HEK293 (cell line): ENCODE results near the gene ASCL5.

Experiments used
- SCRT2 ChIP-seq: fragments of 450-650 bp; formaldehyde crosslinking; IDR thresholded peaks from 2 replicates; pipeline ENCODE4 v1.5.1; 2016; ENCODE audit warnings: missing biosample characterization, missing genetic modification characterization
- SP2 ChIP-seq: fragments of 450-650 bp; formaldehyde crosslinking; IDR thresholded peaks from 2 replicates; pipeline ENCODE4 v1.5.1; 2016; ENCODE audit warnings: missing biosample characterization, missing genetic modification characterization
- ZNF132 ChIP-seq: fragments of 450-650 bp; formaldehyde crosslinking; IDR thresholded peaks from 2 replicates; pipeline ENCODE4 v1.5.1; 2017; ENCODE audit warnings: missing biosample characterization, missing genetic modification characterization, borderline replicate concordance
- ZNF211 ChIP-seq: fragments of 450-650 bp; formaldehyde crosslinking; IDR thresholded peaks from 2 replicates; pipeline ENCODE4 v1.5.1; 2016; ENCODE audit warnings: low read depth, missing biosample characterization, missing genetic modification characterization
- ZNF529 ChIP-seq: fragments of 450-650 bp; formaldehyde crosslinking; IDR thresholded peaks from 2 replicates; pipeline ENCODE4 v1.5.1; 2017; ENCODE audit warnings: missing genetic modification characterization, missing biosample characterization; ENCODE audit not compliant: insufficient replicate concordance
- ZNF558 ChIP-seq: fragments of 450-650 bp; formaldehyde crosslinking; IDR thresholded peaks from 2 replicates; pipeline ENCODE4 v1.5.1; 2016; ENCODE audit warnings: missing biosample characterization, missing genetic modification characterization
- ZNF571 ChIP-seq: fragments of 450-650 bp; formaldehyde crosslinking; IDR thresholded peaks from 2 replicates; pipeline ENCODE4 v1.5.0; 2017; ENCODE audit warnings: missing biosample characterization, missing genetic modification characterization
- ZNF654 ChIP-seq: fragments of 450-650 bp; formaldehyde crosslinking; IDR thresholded peaks from 2 replicates; pipeline ENCODE4 v1.5.1; 2016; ENCODE audit warnings: low read depth, missing biosample characterization, missing genetic modification characterization
- TF ChIP-seq, protein P1 (sequence below): fragments of 450-650 bp; formaldehyde crosslinking; IDR thresholded peaks from 2 replicates; pipeline ENCODE4 v1.5.1; 2017; ENCODE audit warnings: missing biosample characterization, missing genetic modification characterization
- TF ChIP-seq, protein P2 (sequence below): fragments of 450-650 bp; formaldehyde crosslinking; IDR thresholded peaks from 2 replicates; pipeline ENCODE4 v1.5.1; 2016; ENCODE audit warnings: missing biosample characterization, missing genetic modification characterization
- TF ChIP-seq, protein P3 (sequence below): fragments of 450-650 bp; formaldehyde crosslinking; IDR thresholded peaks from 2 replicates; pipeline ENCODE4 v1.5.1; 2016; ENCODE audit warnings: missing biosample characterization, missing genetic modification characterization, low read depth
- TF ChIP-seq, protein P4 (sequence below): fragments of 450-650 bp; formaldehyde crosslinking; IDR thresholded peaks from 2 replicates; pipeline ENCODE4 v1.5.1; 2016; ENCODE audit warnings: missing biosample characterization, missing genetic modification characterization
- TF ChIP-seq, protein P5 (sequence below): fragments of 450-650 bp; formaldehyde crosslinking; optimal IDR thresholded peaks from 2 replicates; pipeline ENCODE3; 2016; ENCODE audit warnings: missing biosample characterization, mild to moderate bottlenecking, missing genetic modification characterization
- TF ChIP-seq, protein P6 (sequence below): fragments of 450-650 bp; formaldehyde crosslinking; IDR thresholded peaks from 2 replicates; pipeline ENCODE4 v1.5.1; 2016; ENCODE audit warnings: missing biosample characterization, missing genetic modification characterization
- TF ChIP-seq, protein P7 (sequence below): fragments of 450-650 bp; formaldehyde crosslinking; IDR thresholded peaks from 2 replicates; pipeline ENCODE4 v1.5.1; 2017; ENCODE audit warnings: missing biosample characterization, missing genetic modification characterization
- TF ChIP-seq, protein P8 (sequence below): fragments of 450-650 bp; formaldehyde crosslinking; IDR thresholded peaks from 2 replicates; pipeline ENCODE4 v1.5.1; 2017; ENCODE audit warnings: missing biosample characterization, mild to moderate bottlenecking, missing genetic modification characterization, moderate library complexity

ASCL5 gene

DNA sequence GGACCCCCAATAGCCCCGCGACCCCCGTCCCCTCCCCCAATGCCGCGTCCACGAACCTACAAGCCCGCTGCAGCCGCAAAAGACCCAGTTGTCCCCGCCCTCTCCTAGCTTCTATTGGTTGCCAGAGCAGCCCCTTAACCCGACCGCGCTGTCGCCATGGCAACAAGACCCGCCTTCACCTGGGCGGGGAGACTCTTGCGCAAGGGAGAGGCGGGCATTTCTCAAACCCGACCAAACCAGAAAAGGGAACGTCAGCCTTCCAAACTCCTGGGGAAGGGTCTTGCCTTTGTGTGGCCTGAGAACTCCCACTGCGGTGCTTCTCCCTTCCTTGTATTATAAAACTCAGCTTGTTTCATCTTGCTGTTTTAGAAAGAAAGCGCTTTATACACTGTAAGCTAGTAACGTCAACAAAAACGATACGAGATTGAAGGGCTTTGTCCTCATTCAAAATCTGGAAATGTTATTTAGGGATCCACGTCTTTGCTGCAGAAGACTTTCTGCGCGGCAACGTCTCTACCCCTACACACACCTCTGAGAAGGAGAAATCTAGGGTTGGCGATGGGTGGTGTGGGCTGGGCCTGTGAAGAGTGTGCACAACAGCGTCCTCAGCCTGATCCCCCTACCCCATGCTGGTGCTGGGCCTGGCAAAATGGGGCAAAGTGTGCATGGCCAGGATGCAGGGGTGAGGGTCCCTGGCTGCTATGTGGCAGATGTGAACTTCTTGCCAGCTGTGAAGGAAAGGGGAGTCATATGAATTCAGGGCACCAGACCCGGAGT lies 27.6 kb upstream of the ASCL5 start, which contains the start of gene TMEM9 (continued):
- TF ChIP-seq, protein P1, sequence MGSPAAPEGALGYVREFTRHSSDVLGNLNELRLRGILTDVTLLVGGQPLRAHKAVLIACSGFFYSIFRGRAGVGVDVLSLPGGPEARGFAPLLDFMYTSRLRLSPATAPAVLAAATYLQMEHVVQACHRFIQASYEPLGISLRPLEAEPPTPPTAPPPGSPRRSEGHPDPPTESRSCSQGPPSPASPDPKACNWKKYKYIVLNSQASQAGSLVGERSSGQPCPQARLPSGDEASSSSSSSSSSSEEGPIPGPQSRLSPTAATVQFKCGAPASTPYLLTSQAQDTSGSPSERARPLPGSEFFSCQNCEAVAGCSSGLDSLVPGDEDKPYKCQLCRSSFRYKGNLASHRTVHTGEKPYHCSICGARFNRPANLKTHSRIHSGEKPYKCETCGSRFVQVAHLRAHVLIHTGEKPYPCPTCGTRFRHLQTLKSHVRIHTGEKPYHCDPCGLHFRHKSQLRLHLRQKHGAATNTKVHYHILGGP (tag by site-specific recombination) = no peak
- TF ChIP-seq ZNF211 (tag by site-specific recombination) (no peak), ZNF558 (tag by site-specific recombination) (no peak), ZNF654 (tag by site-specific recombination) (no peak), SCRT2 (tag by site-specific recombination) (no peak), ZNF132 (no peak), ZNF529 (no peak), SP2 (peak; percentile 90), ZNF571 (tag by site-specific recombination) (no peak)
- TF ChIP-seq, protein P2, sequence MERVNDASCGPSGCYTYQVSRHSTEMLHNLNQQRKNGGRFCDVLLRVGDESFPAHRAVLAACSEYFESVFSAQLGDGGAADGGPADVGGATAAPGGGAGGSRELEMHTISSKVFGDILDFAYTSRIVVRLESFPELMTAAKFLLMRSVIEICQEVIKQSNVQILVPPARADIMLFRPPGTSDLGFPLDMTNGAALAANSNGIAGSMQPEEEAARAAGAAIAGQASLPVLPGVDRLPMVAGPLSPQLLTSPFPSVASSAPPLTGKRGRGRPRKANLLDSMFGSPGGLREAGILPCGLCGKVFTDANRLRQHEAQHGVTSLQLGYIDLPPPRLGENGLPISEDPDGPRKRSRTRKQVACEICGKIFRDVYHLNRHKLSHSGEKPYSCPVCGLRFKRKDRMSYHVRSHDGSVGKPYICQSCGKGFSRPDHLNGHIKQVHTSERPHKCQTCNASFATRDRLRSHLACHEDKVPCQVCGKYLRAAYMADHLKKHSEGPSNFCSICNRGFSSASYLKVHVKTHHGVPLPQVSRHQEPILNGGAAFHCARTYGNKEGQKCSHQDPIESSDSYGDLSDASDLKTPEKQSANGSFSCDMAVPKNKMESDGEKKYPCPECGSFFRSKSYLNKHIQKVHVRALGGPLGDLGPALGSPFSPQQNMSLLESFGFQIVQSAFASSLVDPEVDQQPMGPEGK (tag by site-specific recombination) = 0 out of 2 replicates have a peak, but pooled peaks have one; percentile 40
- TF ChIP-seq, protein P3, sequence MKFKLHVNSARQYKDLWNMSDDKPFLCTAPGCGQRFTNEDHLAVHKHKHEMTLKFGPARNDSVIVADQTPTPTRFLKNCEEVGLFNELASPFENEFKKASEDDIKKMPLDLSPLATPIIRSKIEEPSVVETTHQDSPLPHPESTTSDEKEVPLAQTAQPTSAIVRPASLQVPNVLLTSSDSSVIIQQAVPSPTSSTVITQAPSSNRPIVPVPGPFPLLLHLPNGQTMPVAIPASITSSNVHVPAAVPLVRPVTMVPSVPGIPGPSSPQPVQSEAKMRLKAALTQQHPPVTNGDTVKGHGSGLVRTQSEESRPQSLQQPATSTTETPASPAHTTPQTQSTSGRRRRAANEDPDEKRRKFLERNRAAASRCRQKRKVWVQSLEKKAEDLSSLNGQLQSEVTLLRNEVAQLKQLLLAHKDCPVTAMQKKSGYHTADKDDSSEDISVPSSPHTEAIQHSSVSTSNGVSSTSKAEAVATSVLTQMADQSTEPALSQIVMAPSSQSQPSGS (tag by site-specific recombination) = no peak
- TF ChIP-seq, protein P4, sequence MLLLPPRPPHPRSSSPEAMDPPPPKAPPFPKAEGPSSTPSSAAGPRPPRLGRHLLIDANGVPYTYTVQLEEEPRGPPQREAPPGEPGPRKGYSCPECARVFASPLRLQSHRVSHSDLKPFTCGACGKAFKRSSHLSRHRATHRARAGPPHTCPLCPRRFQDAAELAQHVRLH (tag by site-specific recombination) = no peak
- TF ChIP-seq, protein P5, sequence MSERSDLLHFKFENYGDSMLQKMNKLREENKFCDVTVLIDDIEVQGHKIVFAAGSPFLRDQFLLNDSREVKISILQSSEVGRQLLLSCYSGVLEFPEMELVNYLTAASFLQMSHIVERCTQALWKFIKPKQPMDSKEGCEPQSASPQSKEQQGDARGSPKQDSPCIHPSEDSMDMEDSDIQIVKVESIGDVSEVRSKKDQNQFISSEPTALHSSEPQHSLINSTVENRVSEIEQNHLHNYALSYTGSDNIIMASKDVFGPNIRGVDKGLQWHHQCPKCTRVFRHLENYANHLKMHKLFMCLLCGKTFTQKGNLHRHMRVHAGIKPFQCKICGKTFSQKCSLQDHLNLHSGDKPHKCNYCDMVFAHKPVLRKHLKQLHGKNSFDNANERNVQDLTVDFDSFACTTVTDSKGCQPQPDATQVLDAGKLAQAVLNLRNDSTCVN (tag by site-specific recombination) = peak; percentile 48
- TF ChIP-seq, protein P6, sequence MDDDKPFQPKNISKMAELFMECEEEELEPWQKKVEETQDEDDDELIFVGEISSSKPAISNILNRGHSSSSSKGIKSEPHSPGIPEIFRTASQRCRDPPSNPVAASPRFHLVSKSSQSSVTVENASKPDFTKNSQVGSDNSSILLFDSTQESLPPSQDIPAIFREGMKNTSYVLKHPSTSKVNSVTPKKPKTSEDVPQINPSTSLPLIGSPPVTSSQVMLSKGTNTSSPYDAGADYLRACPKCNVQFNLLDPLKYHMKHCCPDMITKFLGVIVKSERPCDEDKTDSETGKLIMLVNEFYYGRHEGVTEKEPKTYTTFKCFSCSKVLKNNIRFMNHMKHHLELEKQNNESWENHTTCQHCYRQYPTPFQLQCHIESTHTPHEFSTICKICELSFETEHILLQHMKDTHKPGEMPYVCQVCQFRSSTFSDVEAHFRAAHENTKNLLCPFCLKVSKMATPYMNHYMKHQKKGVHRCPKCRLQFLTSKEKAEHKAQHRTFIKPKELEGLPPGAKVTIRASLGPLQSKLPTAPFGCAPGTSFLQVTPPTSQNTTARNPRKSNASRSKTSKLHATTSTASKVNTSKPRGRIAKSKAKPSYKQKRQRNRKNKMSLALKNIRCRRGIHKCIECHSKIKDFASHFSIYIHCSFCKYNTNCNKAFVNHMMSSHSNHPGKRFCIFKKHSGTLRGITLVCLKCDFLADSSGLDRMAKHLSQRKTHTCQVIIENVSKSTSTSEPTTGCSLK (tag by site-specific recombination) = no peak
- TF ChIP-seq, protein P7, sequence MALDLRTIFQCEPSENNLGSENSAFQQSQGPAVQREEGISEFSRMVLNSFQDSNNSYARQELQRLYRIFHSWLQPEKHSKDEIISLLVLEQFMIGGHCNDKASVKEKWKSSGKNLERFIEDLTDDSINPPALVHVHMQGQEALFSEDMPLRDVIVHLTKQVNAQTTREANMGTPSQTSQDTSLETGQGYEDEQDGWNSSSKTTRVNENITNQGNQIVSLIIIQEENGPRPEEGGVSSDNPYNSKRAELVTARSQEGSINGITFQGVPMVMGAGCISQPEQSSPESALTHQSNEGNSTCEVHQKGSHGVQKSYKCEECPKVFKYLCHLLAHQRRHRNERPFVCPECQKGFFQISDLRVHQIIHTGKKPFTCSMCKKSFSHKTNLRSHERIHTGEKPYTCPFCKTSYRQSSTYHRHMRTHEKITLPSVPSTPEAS (tag by site-specific recombination) = no peak
- TF ChIP-seq, protein P8, sequence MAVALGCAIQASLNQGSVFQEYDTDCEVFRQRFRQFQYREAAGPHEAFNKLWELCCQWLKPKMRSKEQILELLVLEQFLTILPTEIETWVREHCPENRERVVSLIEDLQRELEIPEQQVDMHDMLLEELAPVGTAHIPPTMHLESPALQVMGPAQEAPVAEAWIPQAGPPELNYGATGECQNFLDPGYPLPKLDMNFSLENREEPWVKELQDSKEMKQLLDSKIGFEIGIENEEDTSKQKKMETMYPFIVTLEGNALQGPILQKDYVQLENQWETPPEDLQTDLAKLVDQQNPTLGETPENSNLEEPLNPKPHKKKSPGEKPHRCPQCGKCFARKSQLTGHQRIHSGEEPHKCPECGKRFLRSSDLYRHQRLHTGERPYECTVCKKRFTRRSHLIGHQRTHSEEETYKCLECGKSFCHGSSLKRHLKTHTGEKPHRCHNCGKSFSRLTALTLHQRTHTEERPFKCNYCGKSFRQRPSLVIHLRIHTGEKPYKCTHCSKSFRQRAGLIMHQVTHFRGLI (tag by site-specific recombination) = no peak
